Breast epithelium (tissue), 3 donors: ENCODE results near the gene RFTN1.

Experiments
- POLR2A ChIP-seq: fragments of 450-650 bp; IDR thresholded peaks from one replicate; pipeline ENCODE4 v1.6.1; 2016; ENCODE audit warnings: antibody characterized with exemption, mild to moderate bottlenecking, moderate library complexity
- POLR2AphosphoS5 ChIP-seq, 3 donors: sonication (generic); formaldehyde crosslinking; IDR thresholded peaks; one replicate each; pipeline ENCODE4 v1.6.1; 2017; ENCODE audit warnings: antibody characterized with exemption in 3 of 3
- TF ChIP-seq, protein P1 (sequence below), 3 donors: fragments of 450-650 bp; IDR thresholded peaks; one replicate each; pipeline ENCODE4 v1.5.1; 2016 to 2017; ENCODE audit warnings: antibody characterized with exemption in 3 of 3, mild to moderate bottlenecking in 3 of 3, moderate library complexity in 3 of 3

DNA sequence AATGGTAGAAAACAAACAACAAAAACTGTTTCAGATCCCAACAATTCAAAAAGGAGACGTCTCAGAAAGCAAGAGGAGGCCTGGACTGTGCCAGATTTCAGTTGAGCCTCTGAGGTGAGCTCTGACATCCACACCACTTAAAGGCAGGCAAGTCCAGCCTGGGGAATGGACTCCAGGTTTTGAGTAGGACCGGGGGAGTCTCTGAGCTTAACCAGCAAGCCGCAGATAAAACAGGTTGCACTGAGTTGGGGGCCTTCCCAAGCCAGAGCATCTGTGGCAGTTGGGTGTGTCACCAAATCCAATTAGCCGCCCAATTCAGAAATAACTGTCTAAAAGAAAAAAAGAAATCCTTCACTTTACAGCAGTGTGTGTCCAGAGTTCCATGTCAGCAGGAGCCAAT lies 193.8 kb downstream of the RFTN1 start:
- TF ChIP-seq POLR2A (no peak), POLR2AphosphoS5 (IDR thresholded peaks at IDR 0.05) (no peak)
- TF ChIP-seq, protein P1, sequence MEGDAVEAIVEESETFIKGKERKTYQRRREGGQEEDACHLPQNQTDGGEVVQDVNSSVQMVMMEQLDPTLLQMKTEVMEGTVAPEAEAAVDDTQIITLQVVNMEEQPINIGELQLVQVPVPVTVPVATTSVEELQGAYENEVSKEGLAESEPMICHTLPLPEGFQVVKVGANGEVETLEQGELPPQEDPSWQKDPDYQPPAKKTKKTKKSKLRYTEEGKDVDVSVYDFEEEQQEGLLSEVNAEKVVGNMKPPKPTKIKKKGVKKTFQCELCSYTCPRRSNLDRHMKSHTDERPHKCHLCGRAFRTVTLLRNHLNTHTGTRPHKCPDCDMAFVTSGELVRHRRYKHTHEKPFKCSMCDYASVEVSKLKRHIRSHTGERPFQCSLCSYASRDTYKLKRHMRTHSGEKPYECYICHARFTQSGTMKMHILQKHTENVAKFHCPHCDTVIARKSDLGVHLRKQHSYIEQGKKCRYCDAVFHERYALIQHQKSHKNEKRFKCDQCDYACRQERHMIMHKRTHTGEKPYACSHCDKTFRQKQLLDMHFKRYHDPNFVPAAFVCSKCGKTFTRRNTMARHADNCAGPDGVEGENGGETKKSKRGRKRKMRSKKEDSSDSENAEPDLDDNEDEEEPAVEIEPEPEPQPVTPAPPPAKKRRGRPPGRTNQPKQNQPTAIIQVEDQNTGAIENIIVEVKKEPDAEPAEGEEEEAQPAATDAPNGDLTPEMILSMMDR (IDR thresholded peaks at IDR 0.05), result no peak
